Endothelial cell of umbilical vein (primary cell): Measurements from ENCODE around the gene C4orf54. TPM values are rescaled to one million over a fixed set of nuclear protein-coding genes. Genes with fewer than 3 reads are reported as not detected.

Experiments
- BruUV-seq: library from RNA; stranded (reverse); fragments of 400-500 nt; replicated peaks from 2 replicates; lab custom pipeline; 2021; lab: Mats Ljungman, UMichigan
- CTCF ChIA-PET: fragments of 300-600, 350-600 bp; sonication (Branson Sonifier 250); formaldehyde crosslinking; loops from one replicate; lab custom pipeline; 2021; ENCODE audit warnings: antibody characterized with exemption, inconsistent platforms; lab: Charles Lee
- POLR2A ChIA-PET: fragments of 300-600, 350-600 bp; sonication (Branson Sonifier 250); formaldehyde crosslinking; loops from one replicate; lab custom pipeline; 2021; ENCODE audit warnings: antibody characterized with exemption, inconsistent platforms; lab: Charles Lee
- DNase-seq: peaks from one replicate; pipeline ENCODE4 v3.0.0-alpha.2; 2011; ENCODE audit warnings: low read depth, low spot score
- FAIRE-seq: peaks from 2 replicates; lab custom pipeline; 2011; peaks lifted over from hg19 to GRCh38; lab: Jason Lieb, UNC
- H2AFZ ChIP-seq: 2 replicates; pipeline ENCODE4 v1.6.0; 2012; ENCODE audit warnings: low read depth, low read length, control low read depth, inconsistent platforms
- H3K27ac ChIP-seq: 2 replicates; pipeline ENCODE4 v1.5.1; 2011; ENCODE audit warnings: low read depth, mild to moderate bottlenecking, control low read depth, low read length, moderate library complexity; ENCODE audit not compliant: insufficient read depth
- H3K27me3 ChIP-seq, 2 experiments: 2 replicates each; pipeline versions ENCODE4 v1.6.0 to v1.6.1; 2011; ENCODE audit warnings: low read length in 2 of 2, mixed read lengths in 1 of 2; ENCODE audit not compliant: control insufficient read depth in 2 of 2, insufficient read depth in 2 of 2
- H3K36me3 ChIP-seq, 2 experiments: 2 replicates in 1 of 2; 3 replicates in 1 of 2; pipeline ENCODE4 v1.5.1; 2011; ENCODE audit warnings: low read length in 2 of 2, mild to moderate bottlenecking in 1 of 2, moderate library complexity in 1 of 2; ENCODE audit not compliant: control insufficient read depth in 2 of 2, insufficient read depth in 2 of 2; ENCODE audit errors: extremely low read depth in 1 of 2
- H3K4me1 ChIP-seq: 3 replicates; pipeline ENCODE4 v1.5.1; 2011; ENCODE audit warnings: mild to moderate bottlenecking, low read length; ENCODE audit not compliant: control insufficient read depth, insufficient read depth; ENCODE audit errors: extremely low read depth
- H3K4me2 ChIP-seq: 2 replicates; pipeline ENCODE4 v1.6.1; 2011; ENCODE audit warnings: low read length, control low read depth, mixed read lengths; ENCODE audit not compliant: insufficient read depth
- H3K4me3 ChIP-seq, 3 experiments: fragments of 200-600 bp in 1 of 3; sonication (generic), shearing (Covaris generic) in 1 of 3; replicated peaks in 1 of 3; 2 replicates each; pipeline ENCODE4 v1.5.1; 2011 to 2016; ENCODE audit warnings: control low read depth in 3 of 3, low read length in 3 of 3, mild to moderate bottlenecking in 2 of 3, inconsistent platforms in 1 of 3, low read depth in 1 of 3, moderate library complexity in 1 of 3; ENCODE audit not compliant: insufficient read depth in 1 of 3
- H3K79me2 ChIP-seq: 2 replicates; pipeline ENCODE4 v1.6.0; 2012; ENCODE audit warnings: low read length, inconsistent platforms; ENCODE audit not compliant: control insufficient read depth, insufficient read depth
- H3K9ac ChIP-seq: replicated peaks from 2 replicates; pipeline ENCODE3; 2011; ENCODE audit warnings: low read length, control low read depth; ENCODE audit not compliant: insufficient read depth; ENCODE audit errors: extremely low read depth
- H3K9me1 ChIP-seq: replicated peaks from 3 replicates; pipeline ENCODE4 v1.6.0; 2011; ENCODE audit warnings: mild to moderate bottlenecking, low read length; ENCODE audit not compliant: control insufficient read depth, insufficient read depth; ENCODE audit errors: extremely low read depth
- H3K9me3 ChIP-seq: replicated peaks from 2 replicates; pipeline ENCODE4 v1.5.1; 2012; ENCODE audit warnings: low read length, inconsistent platforms; ENCODE audit not compliant: control insufficient read depth, insufficient read depth
- H4K20me1 ChIP-seq: replicated peaks from 2 replicates; pipeline ENCODE3; 2011; ENCODE audit warnings: mild to moderate bottlenecking, low read length; ENCODE audit not compliant: control insufficient read depth, insufficient read depth; ENCODE audit errors: extremely low read depth
- CTCF ChIP-seq, 2 donors: IDR thresholded peaks; 1 replicate in 1 of 2; 2 replicates in 1 of 2; pipeline ENCODE4 v1.5.1; 2011; ENCODE audit warnings: low read length in 2 of 2, mild to moderate bottlenecking in 2 of 2, moderate library complexity in 2 of 2, control low read depth in 1 of 2, inconsistent platforms in 1 of 2, low read depth in 1 of 2; ENCODE audit not compliant: insufficient read depth in 1 of 2; ENCODE audit errors: extremely low read depth in 1 of 2
- EZH2 ChIP-seq: IDR thresholded peaks from 2 replicates; pipeline ENCODE4 v1.6.1; 2012; ENCODE audit warnings: borderline replicate concordance, low read depth, mild to moderate bottlenecking, moderate library complexity, low read length, inconsistent platforms; ENCODE audit not compliant: severe bottlenecking
- FOS ChIP-seq: IDR thresholded peaks from 2 replicates; pipeline ENCODE4 v1.6.1; 2011; ENCODE audit warnings: mild to moderate bottlenecking, low read length, moderate library complexity, borderline replicate concordance; ENCODE audit not compliant: insufficient read depth
- GATA2 ChIP-seq: IDR thresholded peaks from 2 replicates; pipeline ENCODE4 v1.7.0; 2011; ENCODE audit warnings: low read depth, mild to moderate bottlenecking, moderate library complexity, mixed read lengths, low read length; ENCODE audit not compliant: insufficient read length, insufficient read depth
- JUN ChIP-seq: IDR thresholded peaks from 2 replicates; pipeline ENCODE4 v1.6.1; 2011; ENCODE audit warnings: borderline replicate concordance, low read depth; ENCODE audit not compliant: insufficient read length, insufficient read depth
- MAX ChIP-seq: IDR thresholded peaks from 2 replicates; pipeline ENCODE4 v1.6.1; 2011; ENCODE audit not compliant: insufficient read depth, insufficient read length
- MYC ChIP-seq: IDR thresholded peaks from one replicate; pipeline ENCODE4 v1.6.1; 2011; ENCODE audit warnings: mild to moderate bottlenecking, low read depth, low read length
- POLR2A ChIP-seq: IDR thresholded peaks from 2 replicates; pipeline ENCODE4 v1.6.1; 2012; ENCODE audit warnings: low read depth, mild to moderate bottlenecking, control low read depth, low read length
- POLR2AphosphoS5 ChIP-seq: IDR thresholded peaks from 2 replicates; pipeline ENCODE4 v1.6.1; 2012; ENCODE audit warnings: low read depth, mild to moderate bottlenecking, control low read depth, low read length, moderate library complexity; ENCODE audit not compliant: insufficient read depth
- dilution Hi-C: fragments of 300-500 bp; cut with MboI; formaldehyde crosslinking; loops from one replicate; pipeline ENCODE4 v1.15.0; 2019; ENCODE audit warnings: low sequenced_read_pairs; ENCODE audit not compliant: extremely low pct_ligation_motif_present
- intact Hi-C: fragments of 100-400 bp; cut with micrococcal nuclease; formaldehyde crosslinking; loops from one replicate; pipeline ENCODE4 v1.10.0; 2022
- polyA plus RNA-seq, 4 experiments: library from polyadenylated mRNA; depleted of rRNA in 3 of 4; stranded (reverse) in 3 of 4; unstranded in 1 of 4; fragments of >200 nt; gene quantifications; 2 replicates each; pipeline versions ENCODE4 v1.2.1 to v1.2.3, GENCODE V29; 2011 to 2012; ENCODE audit warnings: missing spikeins in 1 of 4
- total RNA-seq: library from RNA; stranded (reverse); gene quantifications from 2 replicates; pipeline ENCODE4 v1.2.3, GENCODE V29; 2021

Gene C4orf54
- total and polyA plus RNA-seq, 2 donors (not counting 3 experiments of a cell fraction or from before 2014, with no cell fraction given), result not detected

GRCh38 chr4:99664716-99665115 lies 7.1 kb upstream of the C4orf54 start:
- Histone ChIP-seq H3K9me3 (no peaks in the 10 kb centered on the region), H3K27ac (no peak overlapping the region), H3K4me1 (no peaks in the 10 kb centered on the region), H3K4me2 (no peak overlapping the region), H3K36me3 (no peaks in the 10 kb centered on the region), H3K27me3 (no peaks in the 10 kb centered on the region), H3K4me3 (no peak overlapping the region), H4K20me1 (no peaks in the 10 kb centered on the region), H3K9me1 (no peaks in the 10 kb centered on the region), H3K9ac (no peak overlapping the region), H3K79me2 (no peaks in the 10 kb centered on the region), H2AFZ (no peak overlapping the region)
- no peak for DNase-seq
- intact Hi-C loops (no loop called here), dilution Hi-C loops (no loop called here)
- no TSS peak for BruUV-seq
- FAIRE-seq, result no peak
- ChIA-PET POLR2A (no interaction called here), CTCF (no interaction called here)
- TF ChIP-seq FOS (no peak), GATA2 (no peak), JUN (no peak), MYC (no peak), POLR2A (no peak), POLR2AphosphoS5 (no peak), MAX (no peak), EZH2 (no peak)

- FAIRE-seq, result no peak
Measured at GRCh38 chr4:99661907-99662306, 4.3 kb upstream of the C4orf54 start.

More at GRCh38 chr4:99661907-99662306, 4.3 kb upstream of the C4orf54 start:
- Histone ChIP-seq H3K4me1 (no peaks in the 10 kb centered on the region), H3K4me3 (no peak overlapping the region), H3K79me2 (no peaks in the 10 kb centered on the region), H3K9me3 (no peaks in the 10 kb centered on the region), H3K27ac (no peak overlapping the region), H3K36me3 (no peaks in the 10 kb centered on the region), H3K9ac (no peak overlapping the region), H3K9me1 (no peaks in the 10 kb centered on the region), H2AFZ (no peak overlapping the region), H4K20me1 (no peaks in the 10 kb centered on the region), H3K4me2 (no peak overlapping the region), H3K27me3 (no peaks in the 10 kb centered on the region)
- ChIA-PET CTCF (no interaction called here), POLR2A (no interaction called here)
- no peak for DNase-seq
- TF ChIP-seq POLR2AphosphoS5, result no peak
- no peak for TF ChIP-seq MAX
- TF ChIP-seq MYC, result no peak
- TF ChIP-seq GATA2, result no peak
- no peak for TF ChIP-seq EZH2
- TF ChIP-seq CTCF (IDR thresholded peaks at IDR 0.05; ENCODE audit: extremely low read depth in 1 of 2, insufficient read depth in 1 of 2, low read depth in 1 of 2, low read length in 2 of 2), result no peak
- dilution Hi-C loops, result no loop called here
- intact Hi-C loops, result no loop called here
- BruUV-seq, result no TSS peak
